Islet precursor cell (in vitro differentiated cells): ENCODE data around the gene CDK2.
"Not testable (repeated sequence)": the region's sequence is repeated elsewhere in the genome, so short reads cannot be mapped to it uniquely, and the experiment has no call there.

ENCODE experiments used
- DNase-seq: peaks from one replicate; pipeline ENCODE4 v3.0.0-alpha.2; 2018

The CDK2 gene

GRCh38 chr12:55966408-55967281 is at the start of gene CDK2:
Gene CDK2 (plus strand): TSS chr12:55966830. CDS start chr12:55967009, 179 bp downstream.
- DNase-seq, result peak; percentile 98

GRCh38 chr12:55919032-55919431 is 47.6 kb upstream of the CDK2 start:
- DNase-seq, result not testable (repeated sequence)

GRCh38 chr12:55922126-55922525 is 44.5 kb upstream of the CDK2 start:
- no peak for DNase-seq

- DNase-seq, result not testable (repeated sequence)
Observed at GRCh38 chr12:55923648-55924047, 43.0 kb upstream of the CDK2 start.

GRCh38 chr12:55925371-55925770 is 41.3 kb upstream of the CDK2 start:
- no peak for DNase-seq

GRCh38 chr12:55925870-55926737 is 40.5 kb upstream of the CDK2 start:
- DNase-seq, result no peak

- peak; percentile 98 for DNase-seq
Observed at GRCh38 chr12:55926738-55927587, 39.7 kb upstream of the CDK2 start.

- DNase-seq, result peak; percentile 97
Observed at GRCh38 chr12:55927588-55928502, 38.8 kb upstream of the CDK2 start, which contains the start of gene PYM1. Gene PYM1 (minus strand): TSS chr12:55927894. CDS start chr12:55927761, 133 bp downstream.

GRCh38 chr12:55929306-55929791 is 37.3 kb upstream of the CDK2 start:
- no peak for DNase-seq

- DNase-seq, result peak; percentile 71
Observed at GRCh38 chr12:55930771-55931316, 35.8 kb upstream of the CDK2 start, which contains the start of gene DGKA. Gene DGKA (plus strand): TSS chr12:55931162. CDS start chr12:55936504, 5,342 bp downstream.

- DNase-seq, result no peak
Observed at GRCh38 chr12:55931317-55931779, 35.3 kb upstream of the CDK2 start.

- peak; percentile 83 for DNase-seq
Observed at GRCh38 chr12:55931780-55932550, 34.7 kb upstream of the CDK2 start.

GRCh38 chr12:55932551-55932910 is 34.1 kb upstream of the CDK2 start:
- DNase-seq, result no peak

GRCh38 chr12:55933169-55933798 is 33.3 kb upstream of the CDK2 start:
- DNase-seq, result peak; percentile 97

- no peak for DNase-seq
Observed at GRCh38 chr12:55933799-55934742, 32.6 kb upstream of the CDK2 start.

- no peak for DNase-seq
Observed at GRCh38 chr12:55934773-55935172, 31.9 kb upstream of the CDK2 start.

GRCh38 chr12:55935738-55936151 is 30.9 kb upstream of the CDK2 start:
- no peak for DNase-seq

- no peak for DNase-seq
Observed at GRCh38 chr12:55937981-55938380, 28.6 kb upstream of the CDK2 start.
